Activated T-helper 2 cell treated with anti-CD3 and anti-CD28 coated beads, Interferon-gamma antibody, Interleukin-2, Interleukin-4, amounts not matched to agents 10 μg/mL and 5 μg/mL and 100 μg/mL, durations not matched to agents 14 hours and 24 hours and 36 hours (primary cell): ENCODE measurements around the gene WASF1. TPM values are rescaled to one million over a fixed set of nuclear protein-coding genes. Genes with fewer than 3 reads are reported as not detected.
"Not testable (repeated sequence)": the region's sequence is repeated elsewhere in the genome, so short reads cannot be mapped to it uniquely, and the experiment has no call there.

Experiments
- DNase-seq: peaks from one replicate; pipeline ENCODE4 v3.0.0; 2021; ENCODE audit warnings: low spot score
- H3K27ac Mint-ChIP-seq: one replicate; pipeline ENCODE4 v1.8.0; 2021; ENCODE audit warnings: mixed read lengths
- H3K27me3 Mint-ChIP-seq: one replicate; pipeline ENCODE4 v1.8.0; 2021; ENCODE audit warnings: low read depth, mixed read lengths
- H3K36me3 Mint-ChIP-seq: one replicate; pipeline ENCODE4 v1.8.0; 2021; ENCODE audit warnings: low read depth, mixed read lengths
- H3K4me1 Mint-ChIP-seq: one replicate; pipeline ENCODE4 v1.8.0; 2021; ENCODE audit warnings: low read depth, mixed read lengths
- H3K4me3 Mint-ChIP-seq: one replicate; pipeline ENCODE4 v1.8.0; 2021; ENCODE audit warnings: low read depth, mild to moderate bottlenecking, moderate library complexity, mixed read lengths
- H3K9me3 Mint-ChIP-seq: one replicate; pipeline ENCODE4 v1.8.0; 2021; ENCODE audit warnings: mixed read lengths
- intact Hi-C: fragments of 100-400 bp; cut with micrococcal nuclease; formaldehyde crosslinking; loops from one replicate; pipeline ENCODE4 v1.15.1; 2023
- total RNA-seq: library from RNA; stranded (reverse); gene quantifications from 2 replicates; pipeline ENCODE4 v1.2.3, GENCODE V29; 2022

Gene WASF1
- total RNA-seq, 1 donor from 2014 or later, result 2.3 TPM

GRCh38 chr6:110098511-110099116 lies 80.9 kb downstream of the WASF1 start:
- intact Hi-C loops, result no loop called here
- no peak for DNase-seq
- H3K27ac Mint-ChIP-seq, result no peak overlapping the region
- H3K4me3 Mint-ChIP-seq, result no peak overlapping the region
- no peaks in the 10 kb centered on the region for H3K4me1 Mint-ChIP-seq
- no peaks in the 10 kb centered on the region for H3K9me3 Mint-ChIP-seq
- H3K36me3 Mint-ChIP-seq, result no peaks in the 10 kb centered on the region
- H3K27me3 Mint-ChIP-seq, result peaks cover 20% of the 10 kb centered on the region

GRCh38 chr6:110097443-110097842 lies 82.0 kb downstream of the WASF1 start:
- no peaks in the 10 kb centered on the region for H3K4me1 Mint-ChIP-seq
- no peaks in the 10 kb centered on the region for H3K9me3 Mint-ChIP-seq
- H3K27me3 Mint-ChIP-seq, result peaks cover 20% of the 10 kb centered on the region
- no peak overlapping the region for H3K27ac Mint-ChIP-seq
- no peaks in the 10 kb centered on the region for H3K36me3 Mint-ChIP-seq
- DNase-seq, result no peak
- no peak overlapping the region for H3K4me3 Mint-ChIP-seq
- intact Hi-C loops, result no loop called here

- H3K4me3 Mint-ChIP-seq, result no peak overlapping the region
- no peak overlapping the region for H3K27ac Mint-ChIP-seq
- DNase-seq, result no peak
- no peaks in the 10 kb centered on the region for H3K36me3 Mint-ChIP-seq
- H3K9me3 Mint-ChIP-seq, result no peaks in the 10 kb centered on the region
- intact Hi-C loops, result no loop called here
- H3K27me3 Mint-ChIP-seq, result peaks cover 23% of the 10 kb centered on the region
- no peaks in the 10 kb centered on the region for H3K4me1 Mint-ChIP-seq
Measured at GRCh38 chr6:110095935-110096334, 83.5 kb downstream of the WASF1 start.

- Mint-ChIP-seq H3K27ac (no peak overlapping the region), H3K27me3 (peaks cover 23% of the 10 kb centered on the region), H3K9me3 (no peaks in the 10 kb centered on the region), H3K36me3 (no peaks in the 10 kb centered on the region), H3K4me3 (no peak overlapping the region), H3K4me1 (no peaks in the 10 kb centered on the region)
- DNase-seq, result no peak
- intact Hi-C loops, result no loop called here
Measured at GRCh38 chr6:110095101-110095500, 84.4 kb downstream of the WASF1 start.

- H3K27me3 Mint-ChIP-seq, result peaks cover 25% of the 10 kb centered on the region
- H3K4me1 Mint-ChIP-seq, result no peaks in the 10 kb centered on the region
- H3K4me3 Mint-ChIP-seq, result no peak overlapping the region
- DNase-seq, result no peak
- H3K27ac Mint-ChIP-seq, result no peak overlapping the region
- no peaks in the 10 kb centered on the region for H3K36me3 Mint-ChIP-seq
- no peaks in the 10 kb centered on the region for H3K9me3 Mint-ChIP-seq
- intact Hi-C loops, result no loop called here
Measured at GRCh38 chr6:110093981-110094380, 85.5 kb downstream of the WASF1 start.

GRCh38 chr6:110090876-110091275 lies 88.6 kb downstream of the WASF1 start:
- no peak for DNase-seq
- Mint-ChIP-seq H3K4me3 (no peak overlapping the region), H3K4me1 (no peaks in the 10 kb centered on the region), H3K27me3 (peaks cover 19% of the 10 kb centered on the region), H3K27ac (no peak overlapping the region), H3K9me3 (no peaks in the 10 kb centered on the region), H3K36me3 (no peaks in the 10 kb centered on the region)
- intact Hi-C loops, result no loop called here

- intact Hi-C loops, result no loop called here
- Mint-ChIP-seq H3K9me3 (no peaks in the 10 kb centered on the region), H3K27ac (no peak overlapping the region), H3K27me3 (peaks cover 12% of the 10 kb centered on the region), H3K4me1 (no peaks in the 10 kb centered on the region), H3K4me3 (no peak overlapping the region), H3K36me3 (no peaks in the 10 kb centered on the region)
- DNase-seq, result no peak
Measured at GRCh38 chr6:110089323-110089722, 90.1 kb downstream of the WASF1 start.

- intact Hi-C loops, result no loop called here
- Mint-ChIP-seq H3K36me3 (no peaks in the 10 kb centered on the region), H3K27me3 (peaks cover 13% of the 10 kb centered on the region), H3K4me3 (no peak overlapping the region), H3K9me3 (no peaks in the 10 kb centered on the region), H3K4me1 (no peaks in the 10 kb centered on the region), H3K27ac (no peak overlapping the region)
- no peak for DNase-seq
Measured at GRCh38 chr6:110085285-110085684, 94.2 kb downstream of the WASF1 start.

GRCh38 chr6:110083875-110084585 lies 95.4 kb downstream of the WASF1 start:
- Mint-ChIP-seq H3K9me3 (no peaks in the 10 kb centered on the region), H3K27ac (no peak overlapping the region), H3K4me3 (no peak overlapping the region), H3K36me3 (no peaks in the 10 kb centered on the region), H3K27me3 (peaks cover 11% of the 10 kb centered on the region), H3K4me1 (no peaks in the 10 kb centered on the region)
- no peak for DNase-seq
- intact Hi-C loops, result no loop called here

GRCh38 chr6:110075406-110075805 lies 104.1 kb downstream of the WASF1 start:
- Mint-ChIP-seq H3K9me3 (no peaks in the 10 kb centered on the region), H3K27ac (no peak overlapping the region), H3K4me3 (no peak overlapping the region), H3K36me3 (no peaks in the 10 kb centered on the region), H3K27me3 (peaks cover 16% of the 10 kb centered on the region), H3K4me1 (no peaks in the 10 kb centered on the region)
- intact Hi-C loops, result loop anchor here (10.0 kb wide), 1 partner anchor 279 kb away; the partner anchor contains the start of gene METTL24
- no peak for DNase-seq

GRCh38 chr6:110073474-110073873 lies 106.0 kb downstream of the WASF1 start:
- not testable (repeated sequence) for H3K27ac Mint-ChIP-seq, H3K9me3 Mint-ChIP-seq, H3K36me3 Mint-ChIP-seq, H3K4me1 Mint-ChIP-seq, DNase-seq, H3K4me3 Mint-ChIP-seq
- H3K27me3 Mint-ChIP-seq, result peaks cover 28% of the 10 kb centered on the region
- intact Hi-C loops, result loop anchor here (10.0 kb wide), 1 partner anchor 281 kb away; the partner anchor contains the start of gene METTL24

GRCh38 chr6:110068592-110068967 lies 110.9 kb downstream of the WASF1 start:
- Mint-ChIP-seq H3K4me3 (no peak overlapping the region), H3K27ac (no peak overlapping the region), H3K4me1 (peaks cover 2% of the 10 kb centered on the region), H3K27me3 (peaks cover 38% of the 10 kb centered on the region), H3K36me3 (no peaks in the 10 kb centered on the region), H3K9me3 (no peaks in the 10 kb centered on the region)
- intact Hi-C loops, result no loop called here
- DNase-seq, result no peak

- H3K9me3 Mint-ChIP-seq, result no peaks in the 10 kb centered on the region
- peaks cover 33% of the 10 kb centered on the region for H3K27me3 Mint-ChIP-seq
- H3K27ac Mint-ChIP-seq, result no peak overlapping the region
- no peak overlapping the region for H3K4me3 Mint-ChIP-seq
- DNase-seq, result no peak
- intact Hi-C loops, result no loop called here
- H3K4me1 Mint-ChIP-seq, result peaks cover 2% of the 10 kb centered on the region
- no peaks in the 10 kb centered on the region for H3K36me3 Mint-ChIP-seq
Measured at GRCh38 chr6:110067837-110068591, 111.5 kb downstream of the WASF1 start.
